ENCODE measurements around the gene GP1BA. TPM values are rescaled to one million over a fixed set of nuclear protein-coding genes. Genes with fewer than 3 reads are reported as not detected.

GP1BA gene
- total and polyA plus RNA-seq, 10 donors, result 1.8 to 6.1 (median 2.8) TPM

- TF ChIP-seq POLR2AphosphoS5 (IDR thresholded peaks at IDR 0.05) (peak in 2 of 3 donors; percentile 34 to 75), POLR2A (IDR thresholded peaks at IDR 0.05) (no peak)
- TF ChIP-seq, protein P1, sequence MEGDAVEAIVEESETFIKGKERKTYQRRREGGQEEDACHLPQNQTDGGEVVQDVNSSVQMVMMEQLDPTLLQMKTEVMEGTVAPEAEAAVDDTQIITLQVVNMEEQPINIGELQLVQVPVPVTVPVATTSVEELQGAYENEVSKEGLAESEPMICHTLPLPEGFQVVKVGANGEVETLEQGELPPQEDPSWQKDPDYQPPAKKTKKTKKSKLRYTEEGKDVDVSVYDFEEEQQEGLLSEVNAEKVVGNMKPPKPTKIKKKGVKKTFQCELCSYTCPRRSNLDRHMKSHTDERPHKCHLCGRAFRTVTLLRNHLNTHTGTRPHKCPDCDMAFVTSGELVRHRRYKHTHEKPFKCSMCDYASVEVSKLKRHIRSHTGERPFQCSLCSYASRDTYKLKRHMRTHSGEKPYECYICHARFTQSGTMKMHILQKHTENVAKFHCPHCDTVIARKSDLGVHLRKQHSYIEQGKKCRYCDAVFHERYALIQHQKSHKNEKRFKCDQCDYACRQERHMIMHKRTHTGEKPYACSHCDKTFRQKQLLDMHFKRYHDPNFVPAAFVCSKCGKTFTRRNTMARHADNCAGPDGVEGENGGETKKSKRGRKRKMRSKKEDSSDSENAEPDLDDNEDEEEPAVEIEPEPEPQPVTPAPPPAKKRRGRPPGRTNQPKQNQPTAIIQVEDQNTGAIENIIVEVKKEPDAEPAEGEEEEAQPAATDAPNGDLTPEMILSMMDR (IDR thresholded peaks at IDR 0.05 in 8 of 11, conservative IDR thresholded peaks at IDR 0.05 in 3 of 11), result no peak
- intact Hi-C loops (cut with DNase I; ENCODE audit: low total_unique reads), result no loop called here
- Histone ChIP-seq H3K27ac (peak overlapping the region; percentile 66 to 99 (median 98)), H3K4me3 (peak overlapping the region; percentile 1 to 100 (median 98)), H3K27me3 (replicated peaks in 1 of 7) (no peaks in the 10 kb centered on the region), H3K4me1 (peaks cover 56 to 85% (median 72%) of the 10 kb centered on the region in 6 donors), H3K9me3 (no peaks in the 10 kb centered on the region), H3K36me3 (peaks cover 0 to 59% (median 42%) of the 10 kb centered on the region in 6 donors)
- WGBS, 5 donors, result 15 to 36% (median 30%) methylated on average over 7 of the region's 7 CpGs
- DNase-seq, result peak; percentile 91
Observed at GRCh38 chr17:4945176-4945943, 13.3 kb downstream of the GP1BA start.

DNA sequence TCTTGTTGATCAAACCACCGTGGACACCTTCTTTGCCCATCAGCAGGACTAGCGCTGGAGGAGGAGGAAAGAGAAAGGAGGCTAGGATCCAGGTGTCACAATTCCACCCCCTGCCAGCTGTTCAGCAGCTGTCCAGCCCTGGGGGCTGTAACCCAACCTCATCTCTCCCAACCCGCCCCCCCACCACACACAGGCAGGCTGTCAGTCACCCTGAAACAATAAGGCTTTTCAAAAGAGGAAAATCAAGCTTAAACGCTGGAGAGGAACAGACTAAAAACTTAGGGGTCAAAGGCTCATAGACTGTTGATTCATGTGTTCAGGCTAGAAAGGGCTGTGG, 13.8 kb downstream of the GP1BA start:
- TF ChIP-seq POLR2A (IDR thresholded peaks at IDR 0.05) (no peak), POLR2AphosphoS5 (IDR thresholded peaks at IDR 0.05) (no peak)
- TF ChIP-seq, protein P1 (IDR thresholded peaks at IDR 0.05 in 8 of 11, conservative IDR thresholded peaks at IDR 0.05 in 3 of 11), result no peak
- H3K27ac ChIP-seq, result peak overlapping the region; percentile 66 to 99 (median 98)
- no peaks in the 10 kb centered on the region for H3K9me3 ChIP-seq
- H3K36me3 ChIP-seq, result peaks cover 0 to 59% (median 42%) of the 10 kb centered on the region in 6 donors
- no peak for DNase-seq
- peak overlapping the region in 7 of 8 donors; percentile 78 to 100 (median 99) for H3K4me3 ChIP-seq
- WGBS, 5 donors, result 21 to 35% (median 28%) methylated on average over 4 of the region's 4 CpGs
- H3K27me3 ChIP-seq (replicated peaks in 1 of 7), result no peaks in the 10 kb centered on the region
- peaks cover 62 to 87% (median 74%) of the 10 kb centered on the region in 6 donors for H3K4me1 ChIP-seq
- intact Hi-C loops (cut with DNase I; ENCODE audit: low total_unique reads), result no loop called here

DNA sequence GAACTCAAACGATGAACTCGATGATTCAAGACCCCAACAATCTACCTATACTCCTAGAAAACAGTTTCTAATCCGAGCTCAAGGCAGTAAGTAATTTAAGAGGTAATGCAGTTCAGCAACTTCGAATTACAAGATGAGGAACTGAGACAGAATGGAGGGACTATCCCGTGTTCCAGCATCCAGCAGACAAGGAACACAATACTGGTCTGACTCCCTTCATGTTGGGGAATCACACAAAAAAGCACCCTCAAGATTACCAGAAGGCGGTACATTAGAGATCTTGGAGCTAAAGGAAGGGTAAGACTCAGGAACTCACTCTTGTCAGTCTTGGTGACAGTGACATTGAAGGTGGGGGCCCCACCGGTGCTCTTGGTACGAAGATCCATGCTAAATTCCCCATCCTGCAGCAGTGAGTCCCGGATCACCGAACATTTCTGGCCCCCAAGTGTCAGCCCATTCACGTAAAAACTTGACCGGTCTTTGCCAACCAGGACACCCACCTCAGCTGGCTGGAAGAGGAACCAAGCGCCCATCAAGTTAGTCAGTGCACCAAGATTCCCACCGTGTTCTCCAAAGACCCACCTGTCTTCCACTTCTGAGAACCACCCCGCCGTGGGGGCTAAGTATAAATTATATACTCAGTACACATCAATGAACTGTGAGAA, 14.4 kb downstream of the GP1BA start:
- no peak for DNase-seq
- Histone ChIP-seq H3K27ac (peak overlapping the region; percentile 40 to 99 (median 98)), H3K36me3 (peaks cover 0 to 59% (median 42%) of the 10 kb centered on the region in 6 donors), H3K9me3 (no peaks in the 10 kb centered on the region), H3K4me1 (peaks cover 60 to 87% (median 73%) of the 10 kb centered on the region in 6 donors), H3K4me3 (peak overlapping the region; percentile 78 to 100 (median 98)), H3K27me3 (replicated peaks in 1 of 7) (no peaks in the 10 kb centered on the region)
- 13 to 21% (median 16%) methylated on average over 12 to 16 of the region's 16 CpGs for WGBS, 5 donors
- intact Hi-C loops (cut with DNase I; ENCODE audit: low total_unique reads), result no loop called here
- TF ChIP-seq POLR2A (IDR thresholded peaks at IDR 0.05) (no peak), POLR2AphosphoS5 (IDR thresholded peaks at IDR 0.05) (peak in 1 of 3 donors; percentile 10)
- TF ChIP-seq, protein P1 (IDR thresholded peaks at IDR 0.05 in 8 of 11, conservative IDR thresholded peaks at IDR 0.05 in 3 of 11), result no peak

GRCh38 chr17:4947010-4947410, 14.9 kb downstream of the GP1BA start:
- H3K27ac ChIP-seq, result peak overlapping the region; percentile 94 to 99 (median 98)
- TF ChIP-seq POLR2AphosphoS5 (IDR thresholded peaks at IDR 0.05) (no peak), POLR2A (IDR thresholded peaks at IDR 0.05) (no peak)
- TF ChIP-seq, protein P1 (IDR thresholded peaks at IDR 0.05 in 8 of 11, conservative IDR thresholded peaks at IDR 0.05 in 3 of 11), result no peak
- H3K27me3 ChIP-seq (replicated peaks in 1 of 7), result no peaks in the 10 kb centered on the region
- intact Hi-C loops (cut with DNase I; ENCODE audit: low total_unique reads), result no loop called here
- no peak for DNase-seq
- peaks cover 55 to 86% (median 68%) of the 10 kb centered on the region in 6 donors for H3K4me1 ChIP-seq
- H3K9me3 ChIP-seq, result no peaks in the 10 kb centered on the region
- H3K36me3 ChIP-seq, result peaks cover 0 to 53% (median 42%) of the 10 kb centered on the region in 6 donors
- 0 to 2% (median 0%) methylated on average over 7 of the region's 7 CpGs for WGBS, 5 donors
- peak overlapping the region; percentile 78 to 100 (median 98) for H3K4me3 ChIP-seq

Measured in spleen (tissue), 11 donors.